ENCODE results near the gene BHLHA15. TPM values are rescaled to one million over a fixed set of nuclear protein-coding genes. Genes with fewer than 3 reads are reported as not detected.

The BHLHA15 gene
- total and polyA plus RNA-seq, 10 donors = 0.11 to 40.7 (median 5.2) TPM; not detected in 1

DNA sequence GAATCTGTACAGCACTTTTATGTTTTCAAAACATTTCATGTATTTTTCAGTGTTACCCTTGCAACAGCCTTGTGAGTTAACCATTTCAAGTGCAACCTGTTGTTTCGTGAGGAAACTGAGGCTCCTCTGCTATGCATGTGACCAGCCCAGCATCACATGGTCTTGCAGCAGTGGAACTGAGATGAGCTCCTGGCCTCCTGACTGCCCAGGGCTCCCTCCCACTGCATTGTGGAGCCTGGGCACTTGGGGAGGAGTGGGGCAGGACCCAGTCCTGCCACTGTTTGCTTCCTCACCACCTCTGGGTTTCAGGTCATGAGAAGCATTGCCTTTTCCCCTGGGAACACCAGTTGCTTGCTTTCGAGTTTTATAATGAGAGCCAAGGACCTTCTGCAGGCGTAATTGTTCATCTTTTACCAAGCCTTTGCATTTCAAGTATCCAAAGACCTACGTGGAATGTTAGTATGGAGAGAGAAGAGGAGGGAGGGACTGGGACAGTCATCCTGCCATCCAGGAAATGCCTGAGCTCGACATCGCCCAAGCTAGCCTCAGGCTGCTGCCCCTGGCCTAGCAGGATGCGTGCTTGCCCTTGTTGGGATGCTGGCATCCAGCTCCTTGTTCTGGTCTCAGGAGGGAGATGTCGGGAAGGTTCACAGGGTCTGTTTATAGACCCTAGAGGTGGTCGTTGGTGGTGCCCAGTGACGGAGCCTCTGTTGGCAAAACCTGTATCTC, 32.3 kb upstream of the BHLHA15 start:
- DNase-seq = no peak
- intact Hi-C loops (cut with DNase I; ENCODE audit: low total_unique reads) = no loop called here

DNA sequence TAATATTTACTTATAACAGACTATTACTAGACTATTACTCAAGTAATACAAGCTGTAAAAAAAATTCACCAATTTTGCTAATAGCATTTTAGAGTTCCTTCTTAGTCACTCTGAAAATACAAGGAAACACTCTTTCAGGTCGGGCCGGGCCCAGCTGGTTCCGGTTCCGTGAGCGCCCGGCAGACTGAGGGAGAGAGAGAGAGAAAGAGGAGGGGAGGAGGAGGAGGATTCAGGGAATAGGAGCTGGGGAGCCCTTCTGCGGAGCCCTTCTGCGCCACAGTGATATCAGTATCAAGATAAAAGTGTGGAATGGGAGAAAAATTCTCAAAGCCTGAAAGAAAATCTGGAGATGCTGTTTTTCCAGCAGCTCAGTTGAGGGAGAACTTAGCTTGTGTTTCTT, 30.5 kb upstream of the BHLHA15 start:
- intact Hi-C loops (cut with DNase I; ENCODE audit: low total_unique reads) = no loop called here
- no peak overlapping the region for H3K27ac ChIP-seq
- DNase-seq = no peak

More for the DNA sequence above, 32.3 kb upstream of the BHLHA15 start:
- Histone ChIP-seq H3K9me3 (no peaks in the 10 kb centered on the region), H3K27me3 (replicated peaks in 1 of 7) (no peaks in the 10 kb centered on the region), H3K36me3 (peaks cover 0 to 77% (median 14%) of the 10 kb centered on the region in 6 donors), H3K4me3 (no peak overlapping the region), H3K27ac (no peak overlapping the region), H3K4me1 (no peaks in the 10 kb centered on the region)
- TF ChIP-seq POLR2A (IDR thresholded peaks at IDR 0.05) = no peak
- TF ChIP-seq CTCF (IDR thresholded peaks at IDR 0.05 in 8 of 11, conservative IDR thresholded peaks at IDR 0.05 in 3 of 11) = no peak
- no peak for TF ChIP-seq POLR2AphosphoS5 (IDR thresholded peaks at IDR 0.05)
- 83 to 92% (median 89%) methylated on average over 10 of the region's 10 CpGs for WGBS, 5 donors

DNA sequence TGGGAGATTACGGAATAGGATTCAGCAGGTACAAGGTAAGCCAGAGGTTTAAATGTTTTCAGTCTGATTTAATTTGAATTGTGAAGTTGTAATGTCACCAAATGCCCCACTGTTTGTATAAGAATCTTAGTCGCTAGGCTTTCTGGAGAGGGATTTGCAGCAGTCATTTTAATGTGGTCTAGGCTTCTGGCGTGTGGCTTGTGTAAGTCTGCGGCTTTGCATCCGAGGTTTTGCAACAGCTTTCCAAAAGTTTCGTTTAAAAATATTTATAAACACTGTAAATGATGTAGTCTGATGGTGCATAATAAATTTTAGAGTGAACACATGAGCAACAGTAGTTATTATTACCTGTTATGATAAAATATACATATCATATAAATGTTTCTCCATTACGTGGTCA, 26.1 kb upstream of the BHLHA15 start:
- Histone ChIP-seq H3K36me3 (peaks cover 0 to 63% (median 6%) of the 10 kb centered on the region in 6 donors), H3K4me3 (no peak overlapping the region), H3K27ac (no peak overlapping the region), H3K27me3 (replicated peaks in 1 of 7) (no peaks in the 10 kb centered on the region), H3K4me1 (peaks cover 0 to 13% (median 4%) of the 10 kb centered on the region in 6 donors), H3K9me3 (no peaks in the 10 kb centered on the region)
- no peak for DNase-seq
- WGBS, 5 donors = 77 to 94% (median 84%) methylated on average over 7 of the region's 7 CpGs
- intact Hi-C loops (cut with DNase I; ENCODE audit: low total_unique reads) = no loop called here
- TF ChIP-seq POLR2AphosphoS5 (IDR thresholded peaks at IDR 0.05) (no peak), CTCF (IDR thresholded peaks at IDR 0.05 in 8 of 11, conservative IDR thresholded peaks at IDR 0.05 in 3 of 11) (no peak)

More for the DNA sequence above, 30.5 kb upstream of the BHLHA15 start:
- no peaks in the 10 kb centered on the region for H3K4me1 ChIP-seq
- TF ChIP-seq CTCF (IDR thresholded peaks at IDR 0.05 in 8 of 11, conservative IDR thresholded peaks at IDR 0.05 in 3 of 11) (no peak), POLR2A (IDR thresholded peaks at IDR 0.05) (no peak), POLR2AphosphoS5 (IDR thresholded peaks at IDR 0.05) (no peak)
- H3K9me3 ChIP-seq = no peaks in the 10 kb centered on the region
- peaks cover 0 to 63% (median 5%) of the 10 kb centered on the region in 6 donors for H3K36me3 ChIP-seq
- 94 to 98% (median 94%) methylated on average over 8 of the region's 8 CpGs for WGBS, 5 donors
- H3K27me3 ChIP-seq (replicated peaks in 1 of 7) = no peaks in the 10 kb centered on the region
- H3K4me3 ChIP-seq = no peak overlapping the region

- no peaks in the 10 kb centered on the region for H3K9me3 ChIP-seq
- no peak overlapping the region for H3K27ac ChIP-seq
- no peak overlapping the region for H3K4me3 ChIP-seq
- H3K36me3 ChIP-seq = peaks cover 0 to 70% (median 18%) of the 10 kb centered on the region in 6 donors
- intact Hi-C loops (cut with DNase I; ENCODE audit: low total_unique reads) = no loop called here
- peaks cover 0 to 13% (median 4%) of the 10 kb centered on the region in 6 donors for H3K4me1 ChIP-seq
- WGBS, 5 donors = 73 to 88% (median 79%) methylated on average over 9 of the region's 9 CpGs
- no peaks in the 10 kb centered on the region for H3K27me3 ChIP-seq (replicated peaks in 1 of 7)
- no peak for DNase-seq
- TF ChIP-seq CTCF (IDR thresholded peaks at IDR 0.05 in 8 of 11, conservative IDR thresholded peaks at IDR 0.05 in 3 of 11) (no peak), POLR2A (IDR thresholded peaks at IDR 0.05) (no peak), POLR2AphosphoS5 (IDR thresholded peaks at IDR 0.05) (no peak)
These were observed 24.6 kb upstream of the BHLHA15 start for GRCh38 chr7:98186452-98187137.

Data from spleen (tissue), 11 donors.